Astrocyte of the cerebellum (primary cell): ENCODE data around the gene CSGALNACT2.

Experiments used
- DNase-seq: peaks from one replicate; pipeline ENCODE4 v3.0.0-alpha.2; 2011; ENCODE audit warnings: low read depth
- H3K4me3 ChIP-seq: 2 replicates; pipeline ENCODE4 v1.5.1; 2011; ENCODE audit warnings: mild to moderate bottlenecking, low read depth, low read length, moderate library complexity
- CTCF ChIP-seq: IDR thresholded peaks from 2 replicates; pipeline ENCODE4 v1.5.1; 2012; ENCODE audit warnings: low read length, low read depth, moderate library complexity, mild to moderate bottlenecking; ENCODE audit errors: missing control alignments
- in situ Hi-C: cut with HindIII; loops from 2 replicates; pipeline ENCODE4 v1.10.0; 2017; ENCODE audit warnings: low sequenced_read_pairs

The CSGALNACT2 gene

GRCh38 chr10:43112608-43112961, 25.7 kb upstream of the CSGALNACT2 start:
- no peak for TF ChIP-seq CTCF
- in situ Hi-C loops, result no loop called here

DNA sequence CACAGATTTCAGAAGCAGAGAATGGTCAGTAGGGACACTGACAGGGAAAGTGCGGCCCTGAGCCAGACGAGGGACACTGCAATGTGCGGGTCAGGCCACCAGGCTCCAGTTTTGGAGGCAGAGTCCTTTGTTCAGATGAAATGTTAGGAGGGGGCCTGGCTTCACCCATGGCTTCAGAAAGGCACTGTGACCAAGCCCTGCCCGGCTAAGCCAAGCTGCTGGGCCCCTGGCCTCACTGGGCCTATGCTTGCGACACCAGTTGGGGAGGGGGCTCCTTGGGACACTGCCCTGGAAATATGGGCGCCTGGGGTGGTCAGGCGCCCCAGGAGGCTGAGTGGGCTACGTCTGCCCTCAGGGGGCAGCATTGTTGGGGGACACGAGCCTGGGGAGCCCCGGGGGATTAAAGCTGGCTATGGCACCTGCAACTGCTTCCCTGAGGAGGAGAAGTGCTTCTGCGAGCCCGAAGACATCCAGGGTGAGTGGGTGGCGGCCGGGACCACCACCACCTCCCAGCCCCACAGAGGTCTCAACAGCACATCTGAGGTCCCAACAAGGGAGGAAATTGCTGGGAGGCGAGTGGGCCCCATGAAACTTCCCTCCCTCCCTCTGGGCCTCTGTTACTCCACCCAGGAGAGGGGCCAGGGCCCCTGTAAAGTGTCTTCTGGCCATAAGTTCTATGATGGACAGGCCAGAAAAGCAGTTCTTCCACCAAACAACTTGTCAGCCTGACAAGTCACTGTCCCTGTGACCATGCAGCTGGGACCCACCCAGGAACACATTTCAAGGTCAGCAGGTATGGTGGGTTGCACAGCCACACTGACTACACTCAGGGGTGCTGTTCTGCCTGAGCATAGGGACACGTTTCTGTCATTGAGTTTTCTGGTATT, 24.8 kb upstream of the CSGALNACT2 start:
- in situ Hi-C loops, result no loop called here
- no peak overlapping the region for H3K4me3 ChIP-seq
- no peak for TF ChIP-seq CTCF
- DNase-seq, result no peak

More at GRCh38 chr10:43112608-43112961, 25.7 kb upstream of the CSGALNACT2 start:
- no peak for DNase-seq
- no peak overlapping the region for H3K4me3 ChIP-seq

DNA sequence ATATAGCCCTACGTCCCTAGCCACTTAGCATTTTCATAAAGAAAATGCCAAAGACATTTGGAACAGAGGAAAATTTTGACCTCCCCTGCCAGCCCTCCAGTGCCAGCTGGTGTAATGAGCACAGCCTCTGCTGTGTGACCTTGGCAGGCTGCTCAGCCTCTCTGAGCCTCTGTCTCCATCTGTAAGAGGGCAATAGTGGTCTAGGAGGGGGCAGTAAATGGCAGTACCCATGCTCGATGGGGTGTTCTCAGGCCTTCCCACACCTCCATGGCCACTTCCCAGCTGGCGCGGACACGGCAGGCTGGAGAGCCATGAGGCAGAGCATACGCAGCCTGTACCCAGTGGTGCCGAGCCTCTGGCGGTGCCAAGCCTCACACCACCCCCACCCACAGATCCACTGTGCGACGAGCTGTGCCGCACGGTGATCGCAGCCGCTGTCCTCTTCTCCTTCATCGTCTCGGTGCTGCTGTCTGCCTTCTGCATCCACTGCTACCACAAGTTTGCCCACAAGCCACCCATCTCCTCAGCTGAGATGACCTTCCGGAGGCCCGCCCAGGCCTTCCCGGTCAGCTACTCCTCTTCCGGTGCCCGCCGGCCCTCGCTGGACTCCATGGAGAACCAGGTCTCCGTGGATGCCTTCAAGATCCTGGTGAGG, 24.0 kb upstream of the CSGALNACT2 start:
- DNase-seq, result no peak
- TF ChIP-seq CTCF, result no peak
- no peak overlapping the region for H3K4me3 ChIP-seq
- in situ Hi-C loops, result no loop called here

GRCh38 chr10:43114743-43115611, 23.3 kb upstream of the CSGALNACT2 start:
- no peak for TF ChIP-seq CTCF
- no peak overlapping the region for H3K4me3 ChIP-seq
- in situ Hi-C loops, result no loop called here
- no peak for DNase-seq

- DNase-seq, result no peak
- H3K4me3 ChIP-seq, result no peak overlapping the region
- no peak for TF ChIP-seq CTCF
- in situ Hi-C loops, result no loop called here
Measured at GRCh38 chr10:43115881-43116595, 22.2 kb upstream of the CSGALNACT2 start.

- in situ Hi-C loops, result no loop called here
- TF ChIP-seq CTCF, result no peak
- DNase-seq, result no peak
- H3K4me3 ChIP-seq, result no peak overlapping the region
Measured at GRCh38 chr10:43116596-43116995, 21.6 kb upstream of the CSGALNACT2 start.
